ENCODE measurements around the gene SLC6A2. TPM values are rescaled to one million over a fixed set of nuclear protein-coding genes. Genes with fewer than 3 reads are reported as not detected.

The SLC6A2 gene
- total and polyA plus RNA-seq, 2 of the 13 experiments (the other 11 are each of a cell fraction or from before 2014, with no cell fraction given): 0.62 to 0.66 TPM

DNA sequence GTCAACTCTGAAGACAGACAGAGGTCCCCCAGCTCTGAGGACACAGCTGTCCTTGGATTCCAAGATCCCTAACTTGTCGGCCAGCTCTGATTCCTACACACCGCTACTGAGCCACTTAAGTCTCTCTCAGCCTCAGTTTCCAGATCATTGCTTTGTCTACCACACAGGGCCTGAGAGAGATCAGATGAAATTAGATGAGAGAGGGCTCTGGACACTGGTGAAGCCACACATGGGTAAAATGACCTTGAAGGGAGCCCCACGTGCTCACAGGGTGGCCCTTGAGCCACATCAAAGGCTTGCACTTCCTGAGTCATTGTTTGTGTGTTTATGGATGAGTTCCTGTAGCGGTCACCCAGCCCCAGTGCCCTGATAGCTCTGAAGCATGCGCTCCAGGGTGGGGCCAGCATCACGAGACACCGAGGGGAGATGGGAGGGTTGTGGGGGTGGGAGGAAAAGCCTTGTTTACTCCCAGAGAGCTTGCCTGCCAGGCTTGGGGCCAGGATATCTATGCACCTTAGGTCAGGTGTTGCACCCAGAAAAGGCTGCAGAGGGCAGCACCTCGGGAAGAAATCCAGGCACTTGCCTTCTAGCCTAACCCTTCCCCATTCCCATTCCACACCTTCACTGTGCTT is 32.7 kb upstream of the SLC6A2 start (continued):
- TF ChIP-seq CTCF (CRISPR knock-in tag; IDR thresholded peaks at IDR 0.05): peak; percentile 88
- TF ChIP-seq ZNF563 (CRISPR knock-in tag; IDR thresholded peaks at IDR 0.05): no peak
- no peak for TF ChIP-seq MTA3 (CRISPR knock-in tag; IDR thresholded peaks at IDR 0.05)
- TF ChIP-seq HOMEZ (CRISPR knock-in tag; IDR thresholded peaks at IDR 0.05; ENCODE audit: low read depth): peak; percentile 99
- TF ChIP-seq JUNB (CRISPR knock-in tag; IDR thresholded peaks at IDR 0.05; ENCODE audit: borderline replicate concordance): peak; percentile 96
- TF ChIP-seq ZBTB49 (CRISPR knock-in tag; IDR thresholded peaks at IDR 0.05; ENCODE audit: borderline replicate concordance): no peak
- peak; percentile 95 for TF ChIP-seq SAP130 (CRISPR knock-in tag; IDR thresholded peaks at IDR 0.05; ENCODE audit: low read depth)
- TF ChIP-seq KLF13 (CRISPR knock-in tag; IDR thresholded peaks at IDR 0.05): 0 out of 2 replicates have a peak, but pooled peaks have one; percentile 56
- TF ChIP-seq, protein P1, sequence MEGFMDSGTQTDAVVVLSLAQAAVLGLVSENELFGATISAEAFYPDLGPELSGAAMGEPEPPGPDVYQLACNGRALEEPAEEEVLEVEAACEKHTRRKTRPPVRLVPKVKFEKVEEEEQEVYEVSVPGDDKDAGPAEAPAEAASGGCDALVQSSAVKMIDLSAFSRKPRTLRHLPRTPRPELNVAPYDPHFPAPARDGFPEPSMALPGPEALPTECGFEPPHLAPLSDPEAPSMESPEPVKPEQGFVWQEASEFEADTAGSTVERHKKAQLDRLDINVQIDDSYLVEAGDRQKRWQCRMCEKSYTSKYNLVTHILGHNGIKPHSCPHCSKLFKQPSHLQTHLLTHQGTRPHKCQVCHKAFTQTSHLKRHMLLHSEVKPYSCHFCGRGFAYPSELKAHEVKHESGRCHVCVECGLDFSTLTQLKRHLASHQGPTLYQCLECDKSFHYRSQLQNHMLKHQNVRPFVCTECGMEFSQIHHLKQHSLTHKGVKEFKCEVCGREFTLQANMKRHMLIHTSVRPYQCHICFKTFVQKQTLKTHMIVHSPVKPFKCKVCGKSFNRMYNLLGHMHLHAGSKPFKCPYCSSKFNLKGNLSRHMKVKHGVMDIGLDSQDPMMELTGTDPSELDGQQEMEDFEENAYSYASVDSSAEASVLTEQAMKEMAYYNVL (CRISPR knock-in tag; IDR thresholded peaks at IDR 0.05; ENCODE audit: borderline replicate concordance): peak; percentile 77; the same call in 1 of the 2 replicates
- TF ChIP-seq ZFYVE20 (CRISPR knock-in tag; IDR thresholded peaks at IDR 0.05; ENCODE audit: borderline replicate concordance, low read depth): no peak
- peak; percentile 90; the same call in 1 of the 2 replicates for TF ChIP-seq NFKB2 (CRISPR knock-in tag; IDR thresholded peaks at IDR 0.05; ENCODE audit: borderline replicate concordance)
- 0 out of 2 replicates have a peak, but pooled peaks have one; percentile 29 for TF ChIP-seq RARG (CRISPR knock-in tag; IDR thresholded peaks at IDR 0.05; ENCODE audit: low read depth)
- TF ChIP-seq POLR2G (IDR thresholded peaks at IDR 0.05; ENCODE audit: low read depth, low read length): peak; percentile 40; the same call in 1 of the 2 replicates
- TF ChIP-seq, protein P2, sequence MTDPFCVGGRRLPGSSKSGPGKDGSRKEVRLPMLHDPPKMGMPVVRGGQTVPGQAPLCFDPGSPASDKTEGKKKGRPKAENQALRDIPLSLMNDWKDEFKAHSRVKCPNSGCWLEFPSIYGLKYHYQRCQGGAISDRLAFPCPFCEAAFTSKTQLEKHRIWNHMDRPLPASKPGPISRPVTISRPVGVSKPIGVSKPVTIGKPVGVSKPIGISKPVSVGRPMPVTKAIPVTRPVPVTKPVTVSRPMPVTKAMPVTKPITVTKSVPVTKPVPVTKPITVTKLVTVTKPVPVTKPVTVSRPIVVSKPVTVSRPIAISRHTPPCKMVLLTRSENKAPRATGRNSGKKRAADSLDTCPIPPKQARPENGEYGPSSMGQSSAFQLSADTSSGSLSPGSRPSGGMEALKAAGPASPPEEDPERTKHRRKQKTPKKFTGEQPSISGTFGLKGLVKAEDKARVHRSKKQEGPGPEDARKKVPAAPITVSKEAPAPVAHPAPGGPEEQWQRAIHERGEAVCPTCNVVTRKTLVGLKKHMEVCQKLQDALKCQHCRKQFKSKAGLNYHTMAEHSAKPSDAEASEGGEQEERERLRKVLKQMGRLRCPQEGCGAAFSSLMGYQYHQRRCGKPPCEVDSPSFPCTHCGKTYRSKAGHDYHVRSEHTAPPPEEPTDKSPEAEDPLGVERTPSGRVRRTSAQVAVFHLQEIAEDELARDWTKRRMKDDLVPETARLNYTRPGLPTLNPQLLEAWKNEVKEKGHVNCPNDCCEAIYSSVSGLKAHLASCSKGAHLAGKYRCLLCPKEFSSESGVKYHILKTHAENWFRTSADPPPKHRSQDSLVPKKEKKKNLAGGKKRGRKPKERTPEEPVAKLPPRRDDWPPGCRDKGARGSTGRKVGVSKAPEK (CRISPR knock-in tag; IDR thresholded peaks at IDR 0.05; ENCODE audit: borderline replicate concordance): no peak; the same call in 1 of the 2 replicates
- TF ChIP-seq ZNF703 (CRISPR knock-in tag; IDR thresholded peaks at IDR 0.05; ENCODE audit: borderline replicate concordance): peak; percentile 55; the same call in 1 of the 2 replicates
- no peak for TF ChIP-seq LBX2 (CRISPR knock-in tag; IDR thresholded peaks at IDR 0.05; ENCODE audit: borderline replicate concordance)
